DMS153 treated with DMSO at 0.1 percent for 48 hours (cell line): Measurements from ENCODE around the gene SETD5.
"Not testable (repeated sequence)": the region's sequence is repeated elsewhere in the genome, so short reads cannot be mapped to it uniquely, and the experiment has no call there.

Experiments
- DNase-seq: peaks from one replicate; lab custom pipeline; 2025; ENCODE audit not compliant: unreplicated experiment; lab: John Stamatoyannopoulos, UW

Gene SETD5

GRCh38 chr3:9455596-9456131 is 58.2 kb downstream of the SETD5 start:
- no peak for DNase-seq

GRCh38 chr3:9467451-9467850 is 70.0 kb downstream of the SETD5 start:
- DNase-seq = no peak

- DNase-seq = no peak
These were observed 71.0 kb downstream of the SETD5 start for GRCh38 chr3:9468460-9468859.

- DNase-seq = no peak
These were observed 72.6 kb downstream of the SETD5 start for GRCh38 chr3:9469986-9470385.

- DNase-seq = no peak
These were observed 76.2 kb downstream of the SETD5 start for GRCh38 chr3:9473496-9474065.

- DNase-seq = no peak
These were observed 77.1 kb downstream of the SETD5 start for GRCh38 chr3:9474482-9474881.

GRCh38 chr3:9476935-9477334 is 79.5 kb downstream of the SETD5 start:
- DNase-seq = no peak

- DNase-seq = no peak
These were observed 82.8 kb downstream of the SETD5 start for GRCh38 chr3:9480265-9480664.

GRCh38 chr3:9485248-9485647 is 87.8 kb downstream of the SETD5 start:
- no peak for DNase-seq

- DNase-seq = no peak
These were observed 94.1 kb downstream of the SETD5 start for GRCh38 chr3:9491506-9491905.

GRCh38 chr3:9494036-9494435 is 96.6 kb downstream of the SETD5 start:
- not testable (repeated sequence) for DNase-seq

- DNase-seq = no peak
These were observed 99.5 kb downstream of the SETD5 start for GRCh38 chr3:9496893-9497292.

GRCh38 chr3:9497821-9498565 is 100.6 kb downstream of the SETD5 start:
- no peak for DNase-seq

- DNase-seq = no peak
These were observed 101.4 kb downstream of the SETD5 start for GRCh38 chr3:9498781-9499180.

GRCh38 chr3:9499455-9500107 is 102.2 kb downstream of the SETD5 start:
- DNase-seq = no peak

GRCh38 chr3:9500108-9501050 is 103.0 kb downstream of the SETD5 start:
- no peak for DNase-seq

GRCh38 chr3:9501226-9501625 is 103.8 kb downstream of the SETD5 start:
- no peak for DNase-seq

- DNase-seq = no peak
These were observed 105.9 kb downstream of the SETD5 start for GRCh38 chr3:9503283-9503682.

- no peak for DNase-seq
These were observed 110.5 kb downstream of the SETD5 start for GRCh38 chr3:9507586-9508578.

- no peak for DNase-seq
These were observed 111.4 kb downstream of the SETD5 start for GRCh38 chr3:9508781-9509180.
